B cell (primary cell): ENCODE results near the gene CNPY2. TPM values are rescaled to one million over a fixed set of nuclear protein-coding genes. Genes with fewer than 3 reads are reported as not detected.

Experiments
- ATAC-seq: fragments of 200-7000 bp; cut with Tn5 transposase; one replicate; pipeline ENCODE4 v1.10.0; 2021; ENCODE audit warnings: low read depth, mild to moderate bottlenecking, moderate number of reproducible peaks, moderate library complexity
- CTCF ChIA-PET: fragments of 350-600 bp; sonication (Branson Sonifier 250); formaldehyde crosslinking; loops from one replicate; lab custom pipeline; 2021; ENCODE audit warnings: antibody characterized with exemption, inconsistent platforms; lab: Charles Lee
- POLR2A ChIA-PET: fragments of 350-600 bp; sonication (Branson Sonifier 250); formaldehyde crosslinking; loops from one replicate; lab custom pipeline; 2021; ENCODE audit warnings: antibody characterized with exemption; lab: Charles Lee
- DNase-seq: peaks from one replicate; pipeline ENCODE4 v3.0.0; 2013
- H2AFZ ChIP-seq: 2 replicates; pipeline ENCODE4 v1.6.1; 2012; ENCODE audit warnings: mild to moderate bottlenecking, low read depth, low read length; ENCODE audit not compliant: insufficient read depth, poor library complexity, severe bottlenecking
- H3K27ac ChIP-seq, 2 donors: 1 replicate in 1 of 2; 2 replicates in 1 of 2; pipeline ENCODE4 v1.5.1; 2012 to 2013; ENCODE audit warnings: low read length in 2 of 2, mild to moderate bottlenecking in 2 of 2, moderate library complexity in 1 of 2
- H3K27me3 ChIP-seq, 4 experiments: fragments of 200-600 bp in 1 of 4; sonication (generic) in 1 of 4; replicated peaks in 1 of 4; 1 replicate in 2 of 4; 2 replicates in 2 of 4; pipeline versions ENCODE4 v1.6.1 to v1.7.0; 2013 to 2016; ENCODE audit warnings: low read length in 3 of 4, mild to moderate bottlenecking in 2 of 4, mixed read lengths in 1 of 4, moderate library complexity in 1 of 4; ENCODE audit not compliant: insufficient read depth in 4 of 4, control insufficient read depth in 3 of 4; ENCODE audit errors: control extremely low read depth in 1 of 4
- H3K36me3 ChIP-seq, 2 experiments: replicated peaks in 1 of 2; 1 replicate in 1 of 2; 2 replicates in 1 of 2; pipeline versions ENCODE4 v1.6.1 to v1.7.1; 2013; ENCODE audit warnings: low read length in 1 of 2; ENCODE audit not compliant: insufficient read depth in 2 of 2, control insufficient read depth in 1 of 2; ENCODE audit errors: control extremely low read depth in 1 of 2, extremely low read depth in 1 of 2
- H3K4me1 ChIP-seq, 2 donors: fragments of 200-600 bp in 1 of 2; sonication (generic) in 1 of 2; 1 replicate in 1 of 2; 2 replicates in 1 of 2; pipeline versions ENCODE4 v1.5.1 to v1.6.1; 2013 to 2017; ENCODE audit warnings: low read length in 2 of 2; ENCODE audit not compliant: control insufficient read depth in 2 of 2, insufficient read depth in 2 of 2
- H3K4me2 ChIP-seq: replicated peaks from 2 replicates; pipeline ENCODE3; 2012; ENCODE audit warnings: mild to moderate bottlenecking, low read depth, low read length; ENCODE audit not compliant: poor library complexity, severe bottlenecking
- H3K4me3 ChIP-seq, 5 experiments: fragments of 200-600 bp in 1 of 5; sonication (generic) in 1 of 5; 1 replicate in 3 of 5; 2 replicates in 2 of 5; pipeline versions ENCODE4 v1.5.1 to v1.7.0; 2011 to 2016; ENCODE audit warnings: low read length in 4 of 5, mild to moderate bottlenecking in 4 of 5, low read depth in 2 of 5, control low read depth in 1 of 5, moderate library complexity in 1 of 5; ENCODE audit not compliant: insufficient read depth in 1 of 5; ENCODE audit errors: control extremely low read depth in 1 of 5, extremely low read depth in 1 of 5
- H3K79me2 ChIP-seq: fragments of 200-600 bp; sonication (generic); one replicate; pipeline ENCODE4 v1.6.0; 2016; ENCODE audit warnings: low read length; ENCODE audit not compliant: control insufficient read depth, insufficient read depth
- H3K9ac ChIP-seq: fragments of 200-600 bp; sonication (generic); 2 replicates; pipeline ENCODE4 v1.6.1; 2017; ENCODE audit warnings: mild to moderate bottlenecking, low read length, moderate library complexity
- H3K9me3 ChIP-seq, 3 donors: one replicate each; pipeline versions ENCODE4 v1.6.1 to v1.7.1; 2013; ENCODE audit warnings: low read length in 2 of 3; ENCODE audit not compliant: control insufficient read depth in 2 of 3, insufficient read depth in 1 of 3; ENCODE audit errors: control extremely low read depth in 1 of 3
- H4K20me1 ChIP-seq: 2 replicates; pipeline ENCODE4 v1.6.0; 2012; ENCODE audit warnings: mild to moderate bottlenecking, low read length; ENCODE audit not compliant: insufficient read depth, control insufficient read depth, poor library complexity, severe bottlenecking
- H3K27ac Mint-ChIP-seq: one replicate; pipeline ENCODE4 v1.8.0; 2021; ENCODE audit warnings: mixed read lengths
- H3K27me3 Mint-ChIP-seq: one replicate; pipeline ENCODE4 v1.8.0; 2021; ENCODE audit warnings: mixed read lengths
- H3K4me1 Mint-ChIP-seq: one replicate; pipeline ENCODE4 v1.8.0; 2021; ENCODE audit warnings: mixed read lengths
- H3K4me3 Mint-ChIP-seq: one replicate; pipeline ENCODE4 v1.8.0; 2021; ENCODE audit warnings: mixed read lengths
- H3K9me3 Mint-ChIP-seq: one replicate; pipeline ENCODE4 v1.8.0; 2022; ENCODE audit warnings: mixed read lengths; ENCODE audit not compliant: insufficient read depth
- EZH2 ChIP-seq: IDR thresholded peaks from 2 replicates; pipeline ENCODE4 v1.6.1; 2012; ENCODE audit warnings: borderline replicate concordance, low read depth, mild to moderate bottlenecking, moderate library complexity, low read length; ENCODE audit not compliant: insufficient read depth, poor library complexity, severe bottlenecking
- WGBS: methylation state at CpG from one replicate; pipeline ENCODE4 v1.1.5; 2013; ENCODE audit warnings: missing lambda C conversion rate; ENCODE audit not compliant: insufficient coverage; 5-methylcytosine and 5-hydroxymethylcytosine counted together
- intact Hi-C: fragments of 100-400 bp; cut with micrococcal nuclease; formaldehyde crosslinking; loops from one replicate; pipeline ENCODE4 v1.10.0; 2022
- polyA plus RNA-seq: library from polyadenylated mRNA; depleted of rRNA; stranded (reverse); fragments of >200 nt; gene quantifications from 2 replicates; pipeline ENCODE4 v1.2.3, GENCODE V29; 2012
- total RNA-seq, 2 donors: library from RNA; stranded (reverse); fragments of 120-200 nt in 1 of 2; gene quantifications; 1 replicate in 1 of 2; 2 replicates in 1 of 2; pipeline versions ENCODE4 v1.2.3 to v1.2.4, GENCODE V29; 2013 to 2022
- TF ChIP-seq, protein P1 (sequence below): fragments of 200-600 bp; IDR thresholded peaks from one replicate; pipeline ENCODE4 v1.8.0; 2022; ENCODE audit warnings: antibody characterized with exemption, mild to moderate bottlenecking

Gene CNPY2
- total and polyA plus RNA-seq, 2 donors (not counting 1 experiment from before 2014, with no cell fraction given): 61.9 to 91.2 TPM

GRCh38 chr12:56341616-56342015 is 25.8 kb upstream of the CNPY2 start:
- Histone ChIP-seq H2AFZ (no peak overlapping the region), H3K9ac (no peak overlapping the region), H3K4me2 (no peak overlapping the region), H3K27me3 (no peaks in the 10 kb centered on the region), H4K20me1 (no peaks in the 10 kb centered on the region), H3K36me3 (peaks cover 3 to 42% of the 10 kb centered on the region in 2 experiments), H3K27ac (peak overlapping the region in 1 of 2 donors; percentile 14), H3K4me3 (no peak overlapping the region), H3K9me3 (no peaks in the 10 kb centered on the region), H3K4me1 (peaks cover 26 to 33% of the 10 kb centered on the region in 2 donors), H3K79me2 (peaks cover 10% of the 10 kb centered on the region)
- H3K4me3 Mint-ChIP-seq: no peak overlapping the region
- POLR2A ChIA-PET: interaction anchor here (1.0 to 2.1 kb wide), 2 partner anchors 8 to 18 kb away, joined by 7 read pairs; partner anchors contain the start of genes PAN2 and STAT2
- no peaks in the 10 kb centered on the region for H3K9me3 Mint-ChIP-seq
- ATAC-seq (no peak), DNase-seq (no peak)
- peak overlapping the region; percentile 6 for H3K27ac Mint-ChIP-seq
- H3K27me3 Mint-ChIP-seq: no peaks in the 10 kb centered on the region
- intact Hi-C loops: no loop called here
- CTCF ChIA-PET: interaction anchor here (2.2 to 2.4 kb wide), 2 partner anchors 18 to 122 kb away, joined by 6 to 10 read pairs; partner anchors contain the start of gene STAT2
- TF ChIP-seq EZH2: no peak
- TF ChIP-seq, protein P1, sequence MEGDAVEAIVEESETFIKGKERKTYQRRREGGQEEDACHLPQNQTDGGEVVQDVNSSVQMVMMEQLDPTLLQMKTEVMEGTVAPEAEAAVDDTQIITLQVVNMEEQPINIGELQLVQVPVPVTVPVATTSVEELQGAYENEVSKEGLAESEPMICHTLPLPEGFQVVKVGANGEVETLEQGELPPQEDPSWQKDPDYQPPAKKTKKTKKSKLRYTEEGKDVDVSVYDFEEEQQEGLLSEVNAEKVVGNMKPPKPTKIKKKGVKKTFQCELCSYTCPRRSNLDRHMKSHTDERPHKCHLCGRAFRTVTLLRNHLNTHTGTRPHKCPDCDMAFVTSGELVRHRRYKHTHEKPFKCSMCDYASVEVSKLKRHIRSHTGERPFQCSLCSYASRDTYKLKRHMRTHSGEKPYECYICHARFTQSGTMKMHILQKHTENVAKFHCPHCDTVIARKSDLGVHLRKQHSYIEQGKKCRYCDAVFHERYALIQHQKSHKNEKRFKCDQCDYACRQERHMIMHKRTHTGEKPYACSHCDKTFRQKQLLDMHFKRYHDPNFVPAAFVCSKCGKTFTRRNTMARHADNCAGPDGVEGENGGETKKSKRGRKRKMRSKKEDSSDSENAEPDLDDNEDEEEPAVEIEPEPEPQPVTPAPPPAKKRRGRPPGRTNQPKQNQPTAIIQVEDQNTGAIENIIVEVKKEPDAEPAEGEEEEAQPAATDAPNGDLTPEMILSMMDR: no peak
- no CpG with 5 or more reads among the region's 1 CpG for WGBS
- H3K4me1 Mint-ChIP-seq: peaks cover 33% of the 10 kb centered on the region

DNA sequence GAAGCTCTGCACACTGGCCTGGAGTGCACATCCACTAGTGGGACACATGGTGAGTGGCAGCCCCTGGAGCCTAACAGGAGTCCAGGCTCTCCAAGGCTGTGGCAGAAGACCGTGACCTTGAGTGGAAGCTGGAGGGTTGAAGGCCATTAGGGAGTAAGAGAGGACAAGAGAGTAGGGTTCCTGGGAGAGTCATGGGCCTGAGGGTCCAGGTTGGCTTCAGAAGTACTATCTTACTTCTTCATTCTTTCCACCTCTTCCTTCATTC is 23.3 kb upstream of the CNPY2 start:
- POLR2A ChIA-PET: interaction anchor here (0.6 to 2.5 kb wide), 7 partner anchors 15 to 125 kb away, joined by 3 to 22 read pairs (median 5); partner anchors contain the start of genes CNPY2, CS, RNF41 and STAT2

More for the DNA sequence above, 23.3 kb upstream of the CNPY2 start:
- H3K9ac ChIP-seq: peak overlapping the region; percentile 68
- peak overlapping the region; percentile 95 for H3K4me3 Mint-ChIP-seq
- H3K4me1 Mint-ChIP-seq: peaks cover 43% of the 10 kb centered on the region
- H3K4me3 ChIP-seq: peak overlapping the region; percentile 26 to 59 (median 48)
- H3K27ac Mint-ChIP-seq: peak overlapping the region; percentile 99
- peaks cover 35 to 43% of the 10 kb centered on the region in 2 donors for H3K4me1 ChIP-seq
- H4K20me1 ChIP-seq: no peaks in the 10 kb centered on the region
- ATAC-seq (no peak), DNase-seq (no peak)
- H3K27me3 Mint-ChIP-seq: no peaks in the 10 kb centered on the region
- no peaks in the 10 kb centered on the region for H3K27me3 ChIP-seq
- CTCF ChIA-PET: interaction anchor here (0.5 to 7.6 kb wide), 6 partner anchors 20 to 126 kb away, joined by 4 to 45 read pairs (median 14); partner anchors contain the start of genes CNPY2, STAT2 and TIMELESS
- peaks cover 0 to 28% of the 10 kb centered on the region in 2 experiments for H3K36me3 ChIP-seq
- H3K9me3 Mint-ChIP-seq: no peaks in the 10 kb centered on the region
- H3K27ac ChIP-seq: peak overlapping the region; percentile 86 to 88
- H3K4me2 ChIP-seq: peak overlapping the region; percentile 81
- no peaks in the 10 kb centered on the region for H3K9me3 ChIP-seq
- intact Hi-C loops: loop anchor here (2.0 kb wide), 1 partner anchor 36 kb away; no protein-coding TSS in a partner anchor
- WGBS: no CpG with 5 or more reads among the region's 1 CpG
- no peak for TF ChIP-seq EZH2
- TF ChIP-seq, protein P1: no peak
- H2AFZ ChIP-seq: peak overlapping the region; percentile 52
- peaks cover 10% of the 10 kb centered on the region for H3K79me2 ChIP-seq
